ENCODE data around the gene PNN.

PNN gene

DNA sequence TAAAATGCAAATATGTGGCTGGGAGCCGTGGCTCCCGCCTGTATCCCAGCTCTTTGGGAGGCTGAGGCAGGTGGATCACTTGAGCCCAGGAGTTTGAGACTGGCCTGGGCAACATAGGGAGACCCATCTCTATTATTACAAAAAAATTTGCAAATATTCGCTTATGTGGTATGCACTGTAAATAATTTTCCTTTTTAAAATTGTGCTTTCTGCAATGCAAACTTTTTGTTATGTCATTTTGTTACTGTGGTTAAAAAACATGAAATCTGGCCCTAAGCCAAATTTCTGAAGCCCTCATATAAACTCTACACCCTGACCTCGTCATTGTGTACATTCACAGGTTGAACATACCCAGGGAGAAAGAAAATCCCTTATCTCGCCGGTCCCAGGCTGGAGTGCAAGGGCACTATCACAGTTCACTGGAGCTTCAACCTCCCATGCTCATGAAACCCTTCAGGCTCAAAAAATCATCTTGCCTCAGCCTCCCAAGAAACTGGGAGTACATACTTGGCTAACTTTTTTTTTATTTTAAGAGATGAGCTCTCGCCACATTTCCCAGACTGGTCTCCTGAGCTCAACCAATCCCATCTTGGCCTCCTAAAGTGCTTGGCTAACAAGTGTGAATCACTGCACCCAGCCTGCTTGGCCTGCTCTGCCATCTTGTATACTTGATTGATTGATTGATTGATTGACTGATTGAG is 29.6 kb upstream of the PNN start:
- H3K79me2 ChIP-seq = no peaks in the 10 kb centered on the region
- H3K27ac ChIP-seq = no peak overlapping the region
- TF ChIP-seq, protein P1, sequence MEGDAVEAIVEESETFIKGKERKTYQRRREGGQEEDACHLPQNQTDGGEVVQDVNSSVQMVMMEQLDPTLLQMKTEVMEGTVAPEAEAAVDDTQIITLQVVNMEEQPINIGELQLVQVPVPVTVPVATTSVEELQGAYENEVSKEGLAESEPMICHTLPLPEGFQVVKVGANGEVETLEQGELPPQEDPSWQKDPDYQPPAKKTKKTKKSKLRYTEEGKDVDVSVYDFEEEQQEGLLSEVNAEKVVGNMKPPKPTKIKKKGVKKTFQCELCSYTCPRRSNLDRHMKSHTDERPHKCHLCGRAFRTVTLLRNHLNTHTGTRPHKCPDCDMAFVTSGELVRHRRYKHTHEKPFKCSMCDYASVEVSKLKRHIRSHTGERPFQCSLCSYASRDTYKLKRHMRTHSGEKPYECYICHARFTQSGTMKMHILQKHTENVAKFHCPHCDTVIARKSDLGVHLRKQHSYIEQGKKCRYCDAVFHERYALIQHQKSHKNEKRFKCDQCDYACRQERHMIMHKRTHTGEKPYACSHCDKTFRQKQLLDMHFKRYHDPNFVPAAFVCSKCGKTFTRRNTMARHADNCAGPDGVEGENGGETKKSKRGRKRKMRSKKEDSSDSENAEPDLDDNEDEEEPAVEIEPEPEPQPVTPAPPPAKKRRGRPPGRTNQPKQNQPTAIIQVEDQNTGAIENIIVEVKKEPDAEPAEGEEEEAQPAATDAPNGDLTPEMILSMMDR (IDR thresholded peaks at IDR 0.05) = no peak
- no peak overlapping the region for H3K4me3 ChIP-seq (ENCODE audit: low read depth, low read length)
- H3K9ac ChIP-seq = no peak overlapping the region
- H2AFZ ChIP-seq = no peak overlapping the region
- no peaks in the 10 kb centered on the region for H3K27me3 ChIP-seq (ENCODE audit: control insufficient read depth, insufficient read depth, low read length)
- H3K36me3 ChIP-seq (ENCODE audit: control insufficient read depth, insufficient read depth, low read length) = no peaks in the 10 kb centered on the region
- H3K4me1 ChIP-seq = no peaks in the 10 kb centered on the region
- H3K9me3 ChIP-seq (ENCODE audit: control insufficient read depth, low read length) = no peaks in the 10 kb centered on the region
- H3K4me2 ChIP-seq (ENCODE audit: low read length) = no peak overlapping the region

DNA sequence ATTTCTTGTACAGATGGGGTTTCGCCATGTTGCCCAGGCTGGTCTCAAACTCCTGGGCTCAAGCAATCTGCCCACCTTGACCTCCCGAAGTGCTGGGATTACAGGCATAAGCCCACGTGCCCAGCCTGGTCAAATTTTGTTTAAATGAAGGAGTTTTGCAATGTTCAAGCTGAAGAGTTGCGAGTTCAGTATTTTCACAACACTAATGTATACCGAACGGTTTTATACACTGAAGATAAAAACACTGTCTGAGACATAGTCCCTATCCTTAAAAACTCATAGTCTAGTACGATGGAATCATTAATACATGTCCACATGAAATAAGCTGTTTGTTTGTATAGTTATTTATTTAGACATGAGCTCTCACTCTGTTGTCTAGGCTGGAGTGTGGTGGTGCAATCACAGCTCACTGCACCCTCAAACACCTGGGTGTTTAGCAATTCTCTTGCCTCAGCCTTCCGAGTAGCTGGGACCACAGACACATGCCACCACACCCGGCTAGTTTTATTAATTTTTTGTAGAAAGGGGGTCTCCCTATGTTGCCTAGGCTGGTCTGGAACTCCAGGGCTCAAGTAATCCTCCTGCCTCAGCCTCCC is 20.4 kb upstream of the PNN start:
- no peak overlapping the region for H3K9ac ChIP-seq
- TF ChIP-seq, protein P1 (IDR thresholded peaks at IDR 0.05) = no peak
- no peak overlapping the region for H3K4me3 ChIP-seq (ENCODE audit: low read depth, low read length)
- no peaks in the 10 kb centered on the region for H3K4me1 ChIP-seq
- no peaks in the 10 kb centered on the region for H3K27me3 ChIP-seq (ENCODE audit: control insufficient read depth, insufficient read depth, low read length)
- H3K9me3 ChIP-seq (ENCODE audit: control insufficient read depth, low read length) = no peaks in the 10 kb centered on the region
- H3K4me2 ChIP-seq (ENCODE audit: low read length) = no peak overlapping the region
- H3K79me2 ChIP-seq = no peaks in the 10 kb centered on the region
- H3K36me3 ChIP-seq (ENCODE audit: control insufficient read depth, insufficient read depth, low read length) = no peaks in the 10 kb centered on the region
- H2AFZ ChIP-seq = no peak overlapping the region
- H3K27ac ChIP-seq = no peak overlapping the region

DNA sequence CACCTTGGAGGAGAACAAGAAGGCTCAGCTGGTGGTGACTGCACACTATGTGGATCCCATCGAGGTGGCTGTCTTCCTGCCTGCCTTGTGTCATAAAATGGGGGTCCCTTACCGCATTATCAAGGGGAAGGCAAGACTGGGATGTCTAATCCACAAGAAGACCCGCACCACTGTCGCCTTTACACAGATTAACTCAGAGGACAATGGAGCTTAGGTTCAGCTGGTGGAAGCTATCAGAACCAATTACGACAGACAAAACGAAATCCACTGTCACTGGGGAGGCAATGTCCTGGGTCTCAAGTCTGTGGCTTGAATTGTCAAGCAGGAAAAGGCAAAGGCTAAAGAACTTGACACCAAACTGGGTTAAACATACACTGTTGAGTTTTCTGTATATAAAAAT is 17.6 kb upstream of the PNN start:
- H3K9ac ChIP-seq = no peak overlapping the region
- peaks cover 8% of the 10 kb centered on the region for H3K79me2 ChIP-seq
- no peaks in the 10 kb centered on the region for H3K9me3 ChIP-seq (ENCODE audit: control insufficient read depth, low read length)
- H3K4me3 ChIP-seq (ENCODE audit: low read depth, low read length) = no peak overlapping the region
- H3K4me1 ChIP-seq = no peaks in the 10 kb centered on the region
- no peak overlapping the region for H2AFZ ChIP-seq
- TF ChIP-seq, protein P1 (IDR thresholded peaks at IDR 0.05) = no peak
- H3K27me3 ChIP-seq (ENCODE audit: control insufficient read depth, insufficient read depth, low read length) = no peaks in the 10 kb centered on the region
- no peak overlapping the region for H3K27ac ChIP-seq
- H3K4me2 ChIP-seq (ENCODE audit: low read length) = no peak overlapping the region
- H3K36me3 ChIP-seq (ENCODE audit: control insufficient read depth, insufficient read depth, low read length) = no peaks in the 10 kb centered on the region

DNA sequence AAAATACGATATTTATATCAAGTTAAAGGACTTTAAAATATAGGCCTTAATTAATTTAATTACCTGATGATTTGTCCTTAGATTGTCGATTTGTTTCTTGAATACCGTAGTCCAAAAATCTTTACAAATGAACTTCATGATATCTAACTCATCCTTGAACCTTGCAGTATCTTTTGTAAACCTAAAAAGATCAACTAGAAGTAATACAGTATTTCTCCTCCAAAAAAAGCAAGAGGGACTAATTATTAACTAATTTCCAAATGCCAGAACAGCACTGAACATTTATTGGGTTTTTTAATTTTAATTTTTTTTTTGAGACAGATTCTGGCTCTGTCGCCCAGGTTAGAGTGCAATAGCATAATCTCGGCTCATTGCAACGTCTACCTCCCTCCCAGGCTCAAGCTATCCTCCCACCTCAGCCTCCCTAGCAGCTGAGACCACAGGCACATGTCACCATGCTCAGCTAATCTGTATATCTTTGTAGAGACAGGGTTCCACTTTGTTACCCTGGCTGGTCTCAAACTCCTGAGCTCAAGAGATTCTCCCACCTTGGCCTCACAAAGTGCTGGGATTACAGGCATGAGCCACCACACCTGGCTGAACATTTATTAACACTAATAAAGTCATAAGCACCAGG is 16.7 kb upstream of the PNN start:
- Histone ChIP-seq H3K9me3 (ENCODE audit: control insufficient read depth, low read length) (no peaks in the 10 kb centered on the region), H2AFZ (no peak overlapping the region), H3K4me3 (ENCODE audit: low read depth, low read length) (no peak overlapping the region), H3K36me3 (ENCODE audit: control insufficient read depth, insufficient read depth, low read length) (no peaks in the 10 kb centered on the region), H3K9ac (no peak overlapping the region), H3K27me3 (ENCODE audit: control insufficient read depth, insufficient read depth, low read length) (no peaks in the 10 kb centered on the region), H3K4me2 (ENCODE audit: low read length) (no peak overlapping the region), H3K4me1 (no peaks in the 10 kb centered on the region), H3K79me2 (peaks cover 13% of the 10 kb centered on the region), H3K27ac (no peak overlapping the region)
- TF ChIP-seq, protein P1 (IDR thresholded peaks at IDR 0.05) = no peak

Measured in parathyroid adenoma (tissue), 2 donors.